ENCODE measurements around the gene RARRES2.
"Not testable (repeated sequence)": the region's sequence is repeated elsewhere in the genome, so short reads cannot be mapped to it uniquely, and the experiment has no call there.

RARRES2 gene

GRCh38 chr7:150335774-150336112 lies 5.7 kb downstream of the RARRES2 start:
- no peak for DNase-seq

DNA sequence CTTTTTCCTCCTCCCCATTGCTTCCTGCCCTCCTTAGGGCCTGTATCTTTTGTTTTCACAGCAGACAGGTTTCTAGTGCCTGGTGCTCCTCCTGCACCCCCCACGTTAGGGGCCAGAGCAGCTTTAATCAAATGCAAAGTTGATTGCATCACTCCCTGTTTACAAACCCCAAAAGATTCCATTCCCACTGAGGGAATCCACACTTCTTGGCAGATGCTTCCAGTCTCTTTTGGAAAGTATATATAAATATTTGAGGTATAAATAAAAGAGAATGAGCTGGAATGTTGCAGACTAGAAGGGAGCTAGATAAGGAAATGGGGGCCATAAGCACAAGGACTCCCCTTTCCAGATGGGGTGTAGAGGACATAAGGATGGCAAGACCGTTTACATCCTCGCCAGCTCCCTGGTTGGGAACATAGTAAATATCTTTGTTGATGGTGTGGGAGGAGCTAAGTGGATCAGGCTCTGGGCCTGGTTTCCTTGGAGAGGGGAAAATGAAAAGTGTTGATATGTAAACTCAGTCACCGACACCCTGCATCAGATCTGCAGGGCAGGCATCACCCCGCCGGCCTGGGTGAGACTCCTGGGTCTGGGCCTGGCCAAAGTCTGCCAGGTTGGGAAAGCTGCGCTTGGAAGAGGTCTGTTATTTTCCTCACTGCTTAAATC lies 6.2 kb downstream of the RARRES2 start:
- no peak for DNase-seq

GRCh38 chr7:150334108-150334507 lies 7.3 kb downstream of the RARRES2 start:
- DNase-seq: no peak

GRCh38 chr7:150333659-150334058 lies 7.8 kb downstream of the RARRES2 start:
- no peak for DNase-seq

GRCh38 chr7:150332852-150333635 lies 8.4 kb downstream of the RARRES2 start:
- no peak for DNase-seq

DNA sequence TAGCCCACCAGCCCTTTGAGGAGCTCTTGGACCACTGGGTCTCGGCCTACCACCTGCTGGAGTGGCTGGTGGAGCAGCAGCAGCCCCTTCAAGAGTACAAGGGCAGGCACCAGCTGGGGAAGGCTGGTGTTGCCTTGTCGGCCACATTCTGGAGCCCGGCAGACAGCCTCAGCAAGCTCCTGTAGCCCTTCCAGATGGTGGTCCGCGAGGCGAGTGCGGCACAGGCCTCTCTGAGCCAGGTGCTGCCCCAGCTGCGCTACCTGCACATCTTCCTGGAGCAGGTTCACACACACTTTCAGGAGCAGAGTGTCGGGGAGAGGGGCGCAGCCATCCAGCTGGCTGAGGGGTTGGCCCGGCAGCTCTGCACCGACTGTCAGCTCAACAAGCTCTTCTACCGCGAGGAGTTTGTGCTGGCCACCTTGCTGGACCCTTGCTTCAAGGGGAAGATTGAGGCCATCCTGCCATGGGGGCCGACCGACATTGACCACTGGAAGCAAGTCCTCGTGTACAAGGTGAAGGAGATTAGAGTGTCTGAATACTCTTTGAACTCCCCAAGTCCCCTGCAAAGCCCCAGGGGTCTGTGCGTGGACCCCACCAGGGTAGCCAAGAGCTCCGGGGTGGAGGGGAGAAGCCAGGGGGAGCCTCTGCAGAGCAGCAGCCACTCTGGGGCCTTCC lies 11.1 kb downstream of the RARRES2 start:
- no peak for DNase-seq

DNA sequence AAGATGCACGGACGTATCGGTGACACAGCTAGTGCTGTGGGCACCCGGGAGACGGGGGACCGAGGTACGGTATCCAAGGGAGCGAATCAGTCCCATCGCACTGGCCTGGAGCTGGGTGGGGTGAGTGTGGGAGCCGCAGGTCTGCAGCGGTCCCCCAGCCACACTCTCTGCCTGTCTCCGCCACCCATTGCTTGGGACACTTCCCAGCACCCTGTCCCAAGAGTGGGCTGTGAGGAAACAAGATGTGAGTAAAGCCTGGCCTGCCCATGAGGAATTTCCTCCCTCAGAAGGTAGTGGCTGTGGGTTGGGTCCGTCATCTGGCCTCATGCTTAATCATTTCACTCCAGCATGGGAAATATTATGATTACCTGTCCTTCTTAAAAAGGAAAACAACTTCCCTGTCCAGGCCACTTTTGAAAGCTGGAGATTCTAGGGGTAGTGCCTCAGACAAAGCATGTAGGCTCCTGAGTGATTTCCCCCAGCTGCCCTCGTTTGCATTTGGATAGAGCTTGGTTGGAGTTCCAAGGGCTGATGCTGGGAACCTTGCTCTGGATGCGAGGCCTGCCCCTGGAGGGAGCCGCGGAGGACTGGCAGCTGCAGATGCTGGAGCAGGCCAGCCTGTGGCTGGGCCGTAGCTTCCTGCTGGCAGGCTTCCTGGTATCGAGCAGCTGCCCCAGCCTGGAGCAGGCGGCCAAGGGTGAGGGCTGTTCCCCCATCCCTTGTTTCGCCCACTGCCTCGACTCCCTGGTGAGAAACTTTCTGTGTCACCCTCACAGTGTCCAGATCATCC lies 11.9 kb downstream of the RARRES2 start:
- no peak for DNase-seq

GRCh38 chr7:150327308-150327707 lies 14.1 kb downstream of the RARRES2 start:
- DNase-seq: no peak

DNA sequence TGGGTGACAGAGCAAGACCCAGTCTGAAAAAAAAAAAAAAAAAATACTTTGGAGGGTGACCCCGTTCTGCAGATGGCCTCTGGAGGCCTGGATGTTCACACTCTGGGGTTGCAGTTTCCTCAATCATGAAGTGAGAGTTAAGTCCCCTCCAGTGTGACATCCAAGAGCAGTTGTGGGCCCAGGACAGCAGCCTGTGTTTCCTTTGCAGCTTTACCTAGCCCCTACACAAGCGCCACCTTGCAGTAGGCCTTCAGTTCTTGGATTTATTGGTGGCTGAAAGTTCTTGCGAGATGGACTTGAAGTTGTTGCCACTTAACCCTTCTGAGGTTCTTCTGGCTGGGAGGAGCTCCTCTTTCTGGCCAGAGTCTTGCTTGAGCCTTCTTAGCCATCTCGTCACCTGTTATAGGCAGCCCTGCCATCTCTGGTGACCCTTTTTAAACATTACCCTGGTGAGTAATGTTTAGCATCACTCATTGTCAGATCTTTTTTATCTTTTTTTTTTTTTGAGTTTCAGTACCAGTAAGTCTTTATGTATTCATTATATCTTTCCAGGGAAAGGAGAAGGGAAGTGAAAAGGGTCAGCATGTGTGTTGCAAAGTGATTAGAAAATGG lies 14.7 kb downstream of the RARRES2 start:
- DNase-seq: no peak

GRCh38 chr7:150325901-150326300 lies 15.5 kb downstream of the RARRES2 start:
- no peak for DNase-seq

- DNase-seq: no peak
Measured at GRCh38 chr7:150325110-150325611, 16.3 kb downstream of the RARRES2 start.

GRCh38 chr7:150324373-150324961 lies 17.0 kb downstream of the RARRES2 start:
- no peak for DNase-seq

DNA sequence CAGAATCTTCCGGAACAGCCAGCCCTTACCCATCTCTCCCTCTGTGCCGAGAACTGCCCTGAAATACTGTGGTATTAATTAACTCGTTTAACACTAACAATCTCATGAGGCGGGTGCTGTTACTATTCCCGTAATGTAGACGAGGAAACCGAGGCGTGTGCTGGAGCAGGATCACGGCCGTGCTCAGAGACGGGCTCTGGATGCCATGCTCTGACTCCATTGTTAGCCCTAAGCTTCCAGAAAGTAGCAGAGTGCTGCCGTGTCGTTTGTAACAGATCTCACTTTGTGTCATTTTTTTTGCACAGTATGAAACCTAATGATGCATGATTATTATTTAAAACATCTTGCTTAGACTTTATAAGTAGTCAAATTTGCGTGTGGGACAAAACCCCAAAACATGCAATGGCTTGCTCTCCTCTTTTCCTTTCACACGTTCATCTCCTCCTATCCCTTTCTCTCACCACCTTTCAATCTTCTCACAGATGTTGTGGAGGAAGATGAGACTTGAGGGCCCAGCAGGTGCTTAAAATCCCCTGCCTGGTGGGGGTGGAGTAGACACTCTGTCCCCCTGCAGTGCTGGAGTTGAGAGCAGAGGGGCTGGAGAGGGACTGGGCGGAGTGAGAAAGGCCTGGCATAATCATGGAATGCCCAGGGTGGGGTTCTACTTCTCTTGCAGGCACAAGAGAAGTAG lies 17.6 kb downstream of the RARRES2 start:
- DNase-seq: no peak

- DNase-seq: peak; percentile 68
Measured at GRCh38 chr7:150322833-150323681, 18.4 kb downstream of the RARRES2 start, which contains the start of the genes ACTR3C and LRRC61. Gene ACTR3C, minus strand, starts transcription at chr7:150323545. Its CDS starts 28,249 bp downstream, at chr7:150295296. Gene LRRC61, plus strand, starts transcription at chr7:150323355. Its CDS starts 13,507 bp downstream, at chr7:150336862.

- peak; percentile 79 for DNase-seq
Measured at GRCh38 chr7:150322114-150322832, 19.2 kb downstream of the RARRES2 start.

DNA sequence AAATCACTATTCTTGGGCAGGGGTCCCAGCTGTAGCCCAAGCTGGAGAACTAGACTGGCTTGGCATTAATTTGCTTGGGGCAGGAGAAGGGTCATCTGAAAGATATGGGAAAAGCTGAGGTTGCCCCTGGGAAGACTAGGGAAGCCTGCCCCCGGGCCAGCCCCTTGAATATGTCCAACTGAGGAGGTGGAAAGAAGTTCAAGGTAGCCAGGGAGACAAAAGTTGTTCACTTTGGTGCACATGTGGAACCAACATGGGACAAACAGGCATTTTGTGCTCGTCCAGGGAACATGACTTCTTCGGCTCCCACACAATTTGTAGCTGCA lies 19.7 kb downstream of the RARRES2 start:
- DNase-seq: no peak

GRCh38 chr7:150317748-150318444 lies 23.5 kb downstream of the RARRES2 start:
- DNase-seq: no peak

DNA sequence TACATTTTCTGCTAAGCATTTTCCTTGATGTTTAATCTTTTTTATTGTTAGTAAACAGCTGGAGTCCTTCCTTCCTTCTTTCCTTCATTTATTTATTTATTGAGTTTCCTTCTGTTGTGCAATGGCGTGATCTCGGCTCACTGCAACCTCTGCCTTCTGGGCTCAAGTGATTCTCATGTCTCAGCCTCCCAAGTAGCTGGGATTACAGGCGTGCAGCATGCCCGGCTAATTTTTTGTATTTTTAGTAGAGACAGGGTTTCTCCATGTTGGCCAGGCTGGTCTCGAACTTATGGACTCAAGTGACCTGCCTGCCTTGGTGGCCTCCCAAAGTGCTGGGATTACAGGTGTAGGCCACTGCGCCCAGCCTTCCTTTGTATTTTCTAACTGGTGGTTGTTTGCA lies 24.4 kb downstream of the RARRES2 start:
- DNase-seq: not testable (repeated sequence)

DNA sequence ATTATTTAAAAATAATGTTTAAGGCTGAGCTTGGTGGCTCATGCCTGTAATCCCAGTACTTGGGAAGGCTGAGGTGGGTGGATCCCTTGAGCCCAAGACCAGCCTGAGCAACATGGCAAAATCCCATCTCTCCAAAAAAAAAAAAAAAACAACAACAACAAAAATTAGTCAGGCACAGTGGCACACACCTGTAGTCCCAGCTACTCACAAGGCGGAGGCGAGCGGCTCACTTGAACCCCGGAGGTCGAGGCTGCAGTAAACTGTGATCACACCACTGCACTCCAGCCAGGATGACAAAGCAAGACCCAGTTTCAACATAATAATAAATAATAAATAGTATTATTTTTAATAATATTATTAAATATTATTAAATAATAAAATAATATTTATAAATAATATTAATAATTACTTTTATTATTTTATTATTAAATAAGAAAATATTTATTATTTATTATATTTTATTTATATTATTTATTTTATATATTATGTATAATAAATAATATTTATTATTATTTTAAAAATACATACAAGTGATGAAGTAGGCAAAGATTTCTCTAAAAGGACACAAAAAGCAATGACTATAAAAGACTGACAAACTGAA lies 26.7 kb downstream of the RARRES2 start:
- no peak for DNase-seq
